Neural cell (in vitro differentiated cells): ENCODE data around the gene CMPK2. TPM values are rescaled to one million over a fixed set of nuclear protein-coding genes. Genes with fewer than 3 reads are reported as not detected.

Experiments
- H2AFZ ChIP-seq: fragments of 200-600, 300-800 bp; sonication (generic), shearing (Covaris generic); 2 replicates; pipeline ENCODE4 v1.6.0; 2014; ENCODE audit warnings: low read depth, mild to moderate bottlenecking, antibody characterized with exemption, low read length, moderate library complexity
- H3F3A ChIP-seq: fragments of 200-600 bp; shearing (Covaris generic); 2 replicates; pipeline ENCODE4 v1.6.1; 2016; ENCODE audit warnings: mild to moderate bottlenecking, moderate library complexity, mixed read lengths, antibody characterized with exemption, low read length; ENCODE audit not compliant: insufficient read depth, poor library complexity, severe bottlenecking
- H3K27ac ChIP-seq: fragments of 200-600, 300-800 bp; sonication (generic), shearing (Covaris generic); 2 replicates; pipeline ENCODE4 v1.5.1; 2014; ENCODE audit warnings: mild to moderate bottlenecking, low read length, moderate library complexity
- H3K27me3 ChIP-seq: fragments of 300-800, 200-600 bp; sonication (generic), shearing (Covaris generic); 2 replicates; pipeline ENCODE4 v1.6.0; 2014; ENCODE audit warnings: mild to moderate bottlenecking, low read depth, low read length, moderate library complexity; ENCODE audit not compliant: insufficient read depth
- H3K36me3 ChIP-seq: fragments of 300-800, 200-600 bp; sonication (generic), shearing (Covaris generic); 2 replicates; pipeline ENCODE4 v1.5.1; 2014; ENCODE audit warnings: mild to moderate bottlenecking, antibody characterized with exemption, low read length, moderate library complexity; ENCODE audit not compliant: insufficient read depth
- H3K4me2 ChIP-seq: fragments of 300-800, 200-600 bp; sonication (generic), shearing (Covaris generic); 2 replicates; pipeline ENCODE4 v1.6.0; 2014; ENCODE audit warnings: mild to moderate bottlenecking, low read length
- H3K4me3 ChIP-seq: fragments of 300-800, 200-600 bp; sonication (generic), shearing (Covaris generic); 2 replicates; pipeline ENCODE4 v1.5.1; 2014; ENCODE audit warnings: mild to moderate bottlenecking, low read length, moderate library complexity
- H3K79me2 ChIP-seq: fragments of 200-600 bp; shearing (Covaris generic); replicated peaks from 2 replicates; pipeline ENCODE4 v1.6.0; 2014; ENCODE audit warnings: mild to moderate bottlenecking, low read length, moderate library complexity; ENCODE audit not compliant: insufficient read depth
- H3K9ac ChIP-seq: fragments of 300-800, 200-600 bp; sonication (generic), shearing (Covaris generic); 2 replicates; pipeline ENCODE4 v1.6.1; 2016; ENCODE audit warnings: mild to moderate bottlenecking, low read length, mixed read lengths
- H3K9me2 ChIP-seq: fragments of 200-600 bp; shearing (Covaris generic); 2 replicates; pipeline ENCODE4 v1.6.1; 2016; ENCODE audit warnings: mild to moderate bottlenecking, low read length, mixed read lengths; ENCODE audit not compliant: insufficient read depth
- H3K9me3 ChIP-seq: fragments of 200-600, 300-800 bp; sonication (generic), shearing (Covaris generic); 2 replicates; pipeline ENCODE4 v1.6.1; 2016; ENCODE audit warnings: mild to moderate bottlenecking, mixed run types, low read length, moderate library complexity, mixed read lengths
- H4K20me1 ChIP-seq: fragments of 200-600 bp; shearing (Covaris generic); 2 replicates; pipeline ENCODE4 v1.6.1; 2016; ENCODE audit warnings: mild to moderate bottlenecking, mixed run types; ENCODE audit not compliant: insufficient read depth
- CTCF ChIP-seq: fragments of 450-650 bp; IDR thresholded peaks from 2 replicates; pipeline ENCODE4 v1.5.1; 2014; ENCODE audit warnings: antibody characterized with exemption, mild to moderate bottlenecking, moderate library complexity; ENCODE audit not compliant: poor library complexity, severe bottlenecking
- EP300 ChIP-seq: fragments of 450-650 bp; conservative IDR thresholded peaks from 2 replicates; pipeline ENCODE4 v1.6.1; 2014; ENCODE audit warnings: antibody characterized with exemption, mild to moderate bottlenecking, moderate library complexity; ENCODE audit not compliant: poor library complexity, severe bottlenecking
- EZH2 ChIP-seq: fragments of 200-600, 300-800 bp; shearing (Covaris generic), sonication (generic); IDR thresholded peaks from 2 replicates; pipeline ENCODE4 v1.6.1; 2014; ENCODE audit warnings: antibody characterized with exemption, low read length, borderline replicate concordance, mild to moderate bottlenecking; ENCODE audit not compliant: insufficient read depth, poor library complexity, severe bottlenecking
- MXI1 ChIP-seq: fragments of 450-650 bp; conservative IDR thresholded peaks from 2 replicates; pipeline ENCODE4 v1.6.1; 2014; ENCODE audit warnings: antibody characterized with exemption, mild to moderate bottlenecking; ENCODE audit not compliant: poor library complexity, severe bottlenecking
- POLR2AphosphoS5 ChIP-seq: IDR thresholded peaks from 2 replicates; pipeline ENCODE4 v1.6.1; 2012
- RAD21 ChIP-seq: fragments of 450-650 bp; conservative IDR thresholded peaks from 2 replicates; pipeline ENCODE4 v1.6.1; 2014; ENCODE audit warnings: antibody characterized with exemption, mild to moderate bottlenecking, moderate library complexity
- REST ChIP-seq: IDR thresholded peaks from 2 replicates; pipeline ENCODE4 v1.6.1; 2012; ENCODE audit warnings: borderline replicate concordance
- SMC3 ChIP-seq: fragments of 450-650 bp; conservative IDR thresholded peaks from 2 replicates; pipeline ENCODE4 v1.6.1; 2014; ENCODE audit warnings: antibody characterized with exemption, mild to moderate bottlenecking, moderate library complexity; ENCODE audit not compliant: poor library complexity
- TAF1 ChIP-seq: IDR thresholded peaks from 2 replicates; pipeline ENCODE4 v1.6.1; 2012; ENCODE audit warnings: low read depth
- polyA plus RNA-seq: library from polyadenylated mRNA; depleted of rRNA; stranded (reverse); fragments of >200 nt; gene quantifications from 2 replicates; pipeline ENCODE4 v1.2.3, GENCODE V29; 2014

Gene CMPK2
- polyA plus RNA-seq, 1 donor from 2014 or later, result 6.5 TPM

GRCh38 chr2:6911721-6912120, 46.0 kb upstream of the CMPK2 start:
- Histone ChIP-seq H3K4me3 (no peak overlapping the region), H3K27me3 (no peaks in the 10 kb centered on the region), H3K27ac (no peak overlapping the region), H2AFZ (no peak overlapping the region), H3K9ac (no peak overlapping the region), H3K36me3 (no peaks in the 10 kb centered on the region), H3F3A (no peaks in the 10 kb centered on the region), H3K9me3 (no peaks in the 10 kb centered on the region), H4K20me1 (no peaks in the 10 kb centered on the region), H3K79me2 (no peaks in the 10 kb centered on the region), H3K4me2 (no peak overlapping the region), H3K9me2 (no peaks in the 10 kb centered on the region)
- no peak for TF ChIP-seq CTCF
- no peak for TF ChIP-seq EZH2
- no peak for TF ChIP-seq EP300
- no peak for TF ChIP-seq REST
- TF ChIP-seq SMC3, result no peak
- TF ChIP-seq TAF1, result no peak

GRCh38 chr2:6909431-6910385, 44.0 kb upstream of the CMPK2 start:
- no peak for TF ChIP-seq SMC3
- TF ChIP-seq REST, result no peak
- TF ChIP-seq RAD21, result no peak
- no peak for TF ChIP-seq TAF1
- no peak for TF ChIP-seq EP300
- no peak for TF ChIP-seq POLR2AphosphoS5
- TF ChIP-seq EZH2, result no peak
- no peak for TF ChIP-seq MXI1
- Histone ChIP-seq H3K9ac (no peak overlapping the region), H3K27ac (no peak overlapping the region), H3K79me2 (no peaks in the 10 kb centered on the region), H3K36me3 (no peaks in the 10 kb centered on the region), H3K9me2 (no peaks in the 10 kb centered on the region), H3K27me3 (no peaks in the 10 kb centered on the region), H3K9me3 (no peaks in the 10 kb centered on the region), H3K4me3 (no peak overlapping the region), H4K20me1 (no peaks in the 10 kb centered on the region), H3F3A (no peaks in the 10 kb centered on the region), H3K4me2 (no peak overlapping the region), H2AFZ (no peak overlapping the region)
